Muscle of back (tissue), 11 donors: Measurements from ENCODE around the gene LCLAT1. TPM values are rescaled to one million over a fixed set of nuclear protein-coding genes. Genes with fewer than 3 reads are reported as not detected.
A peak's percentile ranks its signal among the peaks of the same experiment; 100 is the strongest.
"Not testable (repeated sequence)": the region's sequence is repeated elsewhere in the genome, so short reads cannot be mapped to it uniquely, and the experiment has no call there.

Experiments used
- DNase-seq, 3 donors: peaks; one replicate each; pipeline versions ENCODE4 v3.0.0 to v3.0.0-alpha.2; 2013
- polyA plus RNA-seq, 10 donors: library from polyadenylated mRNA; unstranded; fragments of 120-200 nt; gene quantifications; one replicate each; pipeline ENCODE4 v1.2.1, GENCODE V29; 2013; ENCODE audit not compliant: insufficient read length in 10 of 10

The LCLAT1 gene
- polyA plus RNA-seq, 10 donors = 6.1 to 10.9 (median 7.3) TPM

GRCh38 chr2:30484995-30485394, 37.9 kb downstream of the LCLAT1 start:
- DNase-seq = no peak

- no peak for DNase-seq
Measured at GRCh38 chr2:30486655-30487054, 39.6 kb downstream of the LCLAT1 start.

GRCh38 chr2:30487603-30488002, 40.6 kb downstream of the LCLAT1 start:
- DNase-seq = no peak

GRCh38 chr2:30488012-30488659, 41.1 kb downstream of the LCLAT1 start:
- no peak for DNase-seq

GRCh38 chr2:30491225-30491624, 44.2 kb downstream of the LCLAT1 start:
- DNase-seq = no peak

- DNase-seq = no peak
Measured at GRCh38 chr2:30492185-30492584, 45.1 kb downstream of the LCLAT1 start.

- no peak for DNase-seq
Measured at GRCh38 chr2:30492619-30493018, 45.6 kb downstream of the LCLAT1 start.

GRCh38 chr2:30493440-30493839, 46.4 kb downstream of the LCLAT1 start:
- no peak for DNase-seq

GRCh38 chr2:30495896-30496295, 48.9 kb downstream of the LCLAT1 start:
- not testable (repeated sequence) for DNase-seq

GRCh38 chr2:30499681-30500080, 52.6 kb downstream of the LCLAT1 start:
- DNase-seq = no peak

- DNase-seq = no peak
Measured at GRCh38 chr2:30500699-30501098, 53.7 kb downstream of the LCLAT1 start.

GRCh38 chr2:30502310-30502709, 55.3 kb downstream of the LCLAT1 start:
- DNase-seq = no peak

GRCh38 chr2:30503007-30503694, 56.1 kb downstream of the LCLAT1 start:
- no peak for DNase-seq

GRCh38 chr2:30503695-30504052, 56.6 kb downstream of the LCLAT1 start:
- DNase-seq = peak in 1 of 3 donors; percentile 37

GRCh38 chr2:30504731-30505130, 57.7 kb downstream of the LCLAT1 start:
- peak in 2 of 3 donors; percentile 54 to 67 for DNase-seq

GRCh38 chr2:30505500-30506180, 58.6 kb downstream of the LCLAT1 start:
- DNase-seq = no peak

GRCh38 chr2:30507460-30507859, 60.4 kb downstream of the LCLAT1 start:
- DNase-seq = not testable (repeated sequence)

GRCh38 chr2:30509716-30510115, 62.7 kb downstream of the LCLAT1 start:
- DNase-seq = no peak

GRCh38 chr2:30510409-30510808, 63.4 kb downstream of the LCLAT1 start:
- no peak for DNase-seq

- no peak for DNase-seq
Measured at GRCh38 chr2:30511122-30512083, 64.4 kb downstream of the LCLAT1 start.

GRCh38 chr2:30512243-30512886, 65.3 kb downstream of the LCLAT1 start:
- DNase-seq = no peak
